Measurements from ENCODE around the gene LPCAT3.

The LPCAT3 gene

DNA sequence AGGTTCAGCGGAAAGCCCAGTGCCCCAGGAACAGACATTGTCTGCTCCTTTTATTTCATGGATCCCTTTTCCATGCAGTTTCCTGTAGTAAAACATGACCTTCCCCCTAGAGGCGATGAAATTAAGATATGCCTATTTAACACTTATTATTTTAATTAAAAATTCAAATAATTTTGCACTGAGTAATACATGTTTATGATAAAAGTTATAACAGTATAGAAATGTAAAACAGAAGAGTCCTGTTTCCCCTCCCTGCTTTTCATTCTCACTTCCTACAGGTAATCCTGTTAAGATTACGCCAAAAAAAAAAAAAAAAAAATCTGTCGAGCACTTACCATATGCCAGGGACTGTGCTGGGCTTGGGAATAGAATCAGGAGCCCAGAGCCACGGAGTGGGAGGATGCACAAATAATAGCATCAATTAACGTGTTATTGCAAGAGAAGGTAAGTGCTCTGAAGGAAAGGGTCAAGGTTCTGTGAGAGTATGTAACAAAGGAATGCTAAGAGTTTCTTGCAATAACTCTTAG lies 830 bp upstream of the LPCAT3 start:
- intact Hi-C loops (cut with DNase I; ENCODE audit: low total_unique reads): loop anchor here (5.0 kb wide), 2 partner anchors 47 to 88 kb away; partner anchors contain the start of genes C1RL, EMG1 and PHB2
- Histone ChIP-seq H3K27me3 (no peaks in the 10 kb centered on the region), H3K36me3 (peaks cover 0 to 4% (median 0%) of the 10 kb centered on the region in 3 donors), H3K4me1 (peaks cover 0 to 31% (median 17%) of the 10 kb centered on the region in 4 donors), H3K4me3 (peak overlapping the region; percentile 66 to 86), H3K9me3 (no peaks in the 10 kb centered on the region), H3K27ac (peak overlapping the region; percentile 84 to 97)
- DNase-seq: no peak
- TF ChIP-seq, protein P1, sequence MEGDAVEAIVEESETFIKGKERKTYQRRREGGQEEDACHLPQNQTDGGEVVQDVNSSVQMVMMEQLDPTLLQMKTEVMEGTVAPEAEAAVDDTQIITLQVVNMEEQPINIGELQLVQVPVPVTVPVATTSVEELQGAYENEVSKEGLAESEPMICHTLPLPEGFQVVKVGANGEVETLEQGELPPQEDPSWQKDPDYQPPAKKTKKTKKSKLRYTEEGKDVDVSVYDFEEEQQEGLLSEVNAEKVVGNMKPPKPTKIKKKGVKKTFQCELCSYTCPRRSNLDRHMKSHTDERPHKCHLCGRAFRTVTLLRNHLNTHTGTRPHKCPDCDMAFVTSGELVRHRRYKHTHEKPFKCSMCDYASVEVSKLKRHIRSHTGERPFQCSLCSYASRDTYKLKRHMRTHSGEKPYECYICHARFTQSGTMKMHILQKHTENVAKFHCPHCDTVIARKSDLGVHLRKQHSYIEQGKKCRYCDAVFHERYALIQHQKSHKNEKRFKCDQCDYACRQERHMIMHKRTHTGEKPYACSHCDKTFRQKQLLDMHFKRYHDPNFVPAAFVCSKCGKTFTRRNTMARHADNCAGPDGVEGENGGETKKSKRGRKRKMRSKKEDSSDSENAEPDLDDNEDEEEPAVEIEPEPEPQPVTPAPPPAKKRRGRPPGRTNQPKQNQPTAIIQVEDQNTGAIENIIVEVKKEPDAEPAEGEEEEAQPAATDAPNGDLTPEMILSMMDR (IDR thresholded peaks at IDR 0.05): no peak

DNA sequence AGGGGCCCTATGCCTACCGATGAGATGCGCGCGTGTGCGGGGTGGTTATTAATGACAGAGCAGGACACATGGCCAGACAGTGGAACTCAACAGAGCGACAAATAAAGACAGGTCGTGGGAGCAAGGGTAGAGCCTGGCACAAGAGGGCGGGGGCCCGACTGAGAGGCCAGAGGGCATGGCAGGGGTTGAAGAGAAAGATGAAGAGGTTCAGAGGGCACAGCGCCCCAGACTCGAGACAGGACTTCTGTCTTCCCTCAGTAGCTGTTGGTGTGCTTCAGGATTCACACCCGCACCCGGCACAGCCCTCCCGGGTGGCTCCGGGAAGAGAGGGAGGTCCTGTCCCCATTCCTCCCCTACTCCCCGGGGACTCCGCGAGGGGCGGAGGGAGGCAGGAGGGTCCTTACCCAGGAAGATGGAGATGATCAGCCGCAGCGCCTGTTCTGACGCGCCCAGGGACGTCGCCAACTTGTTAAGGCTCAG lies 366 bp downstream of the LPCAT3 start:
- H3K27me3 ChIP-seq: no peaks in the 10 kb centered on the region
- peaks cover 0 to 16% (median 3%) of the 10 kb centered on the region in 3 donors for H3K36me3 ChIP-seq
- H3K4me3 ChIP-seq: peak overlapping the region; percentile 66 to 86
- intact Hi-C loops (cut with DNase I; ENCODE audit: low total_unique reads): loop anchor here (5.0 kb wide), 2 partner anchors 46 to 89 kb away; partner anchors contain the start of genes C1RL, EMG1 and PHB2
- TF ChIP-seq, protein P1 (IDR thresholded peaks at IDR 0.05): no peak
- H3K4me1 ChIP-seq: peaks cover 0 to 31% (median 17%) of the 10 kb centered on the region in 4 donors
- no peaks in the 10 kb centered on the region for H3K9me3 ChIP-seq
- DNase-seq: no peak
- H3K27ac ChIP-seq: peak overlapping the region; percentile 84 to 97

DNA sequence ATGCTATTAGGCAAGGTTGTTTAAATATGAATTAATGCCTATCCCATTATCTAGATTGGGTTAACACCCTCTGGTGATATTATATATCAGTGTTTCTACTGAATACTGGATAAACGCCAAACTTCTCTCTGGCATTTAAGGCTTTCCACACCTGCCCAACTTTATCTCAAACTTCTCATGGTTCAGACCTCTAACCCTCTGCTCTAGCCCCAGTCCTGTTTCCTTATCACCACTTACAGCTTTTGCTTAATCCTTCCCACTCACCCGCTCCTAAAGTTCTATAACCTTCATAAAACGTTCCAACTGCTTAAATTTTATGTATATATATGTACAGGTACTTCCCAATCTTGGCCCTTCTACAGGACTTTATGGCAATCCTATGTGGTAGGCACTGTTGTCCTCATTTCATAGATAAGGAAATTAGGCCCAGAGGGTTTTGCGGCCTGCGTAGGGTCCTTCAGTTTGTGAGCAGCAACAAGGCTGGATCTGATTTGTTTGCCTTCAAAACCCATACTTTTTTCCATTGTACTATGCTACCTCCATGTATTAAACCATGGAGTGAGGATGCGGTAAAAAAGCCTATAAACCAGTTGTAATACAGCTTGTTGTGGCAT lies 1.2 kb downstream of the LPCAT3 start:
- H3K27me3 ChIP-seq: no peaks in the 10 kb centered on the region
- no peaks in the 10 kb centered on the region for H3K9me3 ChIP-seq
- intact Hi-C loops (cut with DNase I; ENCODE audit: low total_unique reads): loop anchor here (5.0 kb wide), 2 partner anchors 45 to 90 kb away; partner anchors contain the start of genes C1RL, EMG1 and PHB2
- TF ChIP-seq, protein P1 (IDR thresholded peaks at IDR 0.05): no peak
- DNase-seq: no peak
- peak overlapping the region; percentile 84 to 97 for H3K27ac ChIP-seq
- peaks cover 0 to 31% (median 17%) of the 10 kb centered on the region in 4 donors for H3K4me1 ChIP-seq
- peaks cover 0 to 21% (median 4%) of the 10 kb centered on the region in 3 donors for H3K36me3 ChIP-seq
- peak overlapping the region; percentile 66 to 86 for H3K4me3 ChIP-seq

DNA sequence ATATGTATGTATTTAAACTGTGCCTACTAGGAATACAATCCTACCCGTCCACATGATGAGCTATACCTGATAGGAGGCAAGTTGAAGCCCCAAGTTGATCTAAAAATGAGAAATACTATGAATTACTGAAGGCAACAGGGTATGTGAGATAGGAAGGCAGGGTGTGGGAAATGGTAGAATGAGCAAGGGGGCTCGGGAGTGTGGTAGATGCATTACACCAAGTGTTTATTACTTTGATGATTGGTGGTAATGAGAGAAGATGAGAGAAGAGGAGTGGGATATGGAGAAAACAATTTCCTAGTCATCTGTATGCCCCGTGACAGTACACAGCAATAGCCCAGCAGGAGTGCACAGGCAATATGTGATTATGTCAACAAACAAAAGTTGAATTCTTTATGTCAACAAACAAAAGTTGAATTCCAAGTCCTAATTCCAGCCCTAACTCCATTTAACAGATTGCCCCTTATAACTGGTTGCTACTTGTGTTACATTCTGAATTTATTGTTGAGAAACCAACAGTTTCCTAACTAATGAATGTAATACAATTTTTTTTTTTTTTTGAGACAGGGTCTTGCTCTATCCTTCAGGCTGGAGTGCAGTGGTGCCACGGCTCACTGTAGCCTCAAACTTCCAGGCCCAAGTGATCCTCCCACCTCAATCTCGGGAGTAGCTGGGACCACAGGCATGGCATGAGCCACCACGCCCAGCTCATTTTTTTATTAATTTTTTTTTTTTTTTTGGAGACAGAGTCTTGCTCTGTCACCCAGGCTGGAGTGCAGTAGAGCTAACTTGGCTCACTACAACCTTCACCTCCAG lies 2.5 kb downstream of the LPCAT3 start:
- Histone ChIP-seq H3K4me3 (no peak overlapping the region), H3K36me3 (peaks cover 0 to 25% (median 4%) of the 10 kb centered on the region in 3 donors), H3K27me3 (no peaks in the 10 kb centered on the region), H3K9me3 (no peaks in the 10 kb centered on the region), H3K4me1 (peaks cover 0 to 31% (median 17%) of the 10 kb centered on the region in 4 donors), H3K27ac (no peak overlapping the region)
- TF ChIP-seq, protein P1 (IDR thresholded peaks at IDR 0.05): no peak
- intact Hi-C loops (cut with DNase I; ENCODE audit: low total_unique reads): loop anchor here (5.0 kb wide), 2 partner anchors 43 to 92 kb away; partner anchors contain the start of genes C1RL, EMG1 and PHB2
- DNase-seq: no peak

DNA sequence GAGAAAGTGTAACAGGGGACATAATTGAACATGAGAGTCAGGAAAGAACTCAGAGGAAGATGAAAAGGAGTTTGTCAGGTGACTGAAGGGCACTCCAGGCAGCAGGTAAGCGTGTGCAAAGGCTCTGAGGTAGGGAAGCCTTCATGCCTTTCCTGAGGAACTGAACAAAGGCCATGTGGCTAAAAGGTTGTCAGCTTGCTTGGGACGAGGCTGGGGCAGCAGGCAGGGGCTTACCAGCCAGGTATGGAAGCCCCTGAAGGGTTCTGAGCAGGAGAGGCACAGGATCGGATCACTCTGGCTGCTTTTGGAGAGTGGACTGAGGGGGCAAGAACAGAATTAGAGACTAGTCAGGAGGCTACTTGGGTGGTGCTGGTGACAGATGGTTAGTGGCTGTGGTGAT lies 5.2 kb downstream of the LPCAT3 start:
- no peak overlapping the region for H3K27ac ChIP-seq
- H3K4me3 ChIP-seq: no peak overlapping the region
- H3K36me3 ChIP-seq: peaks cover 0 to 44% (median 4%) of the 10 kb centered on the region in 3 donors
- H3K27me3 ChIP-seq: no peaks in the 10 kb centered on the region
- no peaks in the 10 kb centered on the region for H3K9me3 ChIP-seq
- peaks cover 0 to 22% (median 15%) of the 10 kb centered on the region in 4 donors for H3K4me1 ChIP-seq
- no peak for DNase-seq
- intact Hi-C loops (cut with DNase I; ENCODE audit: low total_unique reads): no loop called here
- TF ChIP-seq, protein P1 (IDR thresholded peaks at IDR 0.05): no peak

All from tibial artery (tissue), 4 donors.